HUES48 (cell line): ENCODE results near the gene FGFR3.

ENCODE experiments used
- H3K27ac ChIP-seq: one replicate; pipeline ENCODE4 v1.7.0; 2013; ENCODE audit warnings: low read depth, low read length, inconsistent platforms
- H3K27me3 ChIP-seq: 2 replicates; pipeline ENCODE4 v1.6.1; 2013; ENCODE audit warnings: mild to moderate bottlenecking, low read length; ENCODE audit not compliant: control insufficient read depth, insufficient read depth
- H3K36me3 ChIP-seq: 2 replicates; pipeline ENCODE4 v1.6.1; 2013; ENCODE audit warnings: low read length; ENCODE audit not compliant: control insufficient read depth, insufficient read depth
- H3K4me1 ChIP-seq: 2 replicates; pipeline ENCODE4 v1.6.1; 2013; ENCODE audit warnings: mild to moderate bottlenecking, low read length; ENCODE audit not compliant: control insufficient read depth, insufficient read depth
- H3K4me3 ChIP-seq: 2 replicates; pipeline ENCODE4 v1.5.1; 2013; ENCODE audit warnings: mild to moderate bottlenecking, low read depth, low read length
- H3K9ac ChIP-seq: 2 replicates; pipeline ENCODE4 v1.6.1; 2013; ENCODE audit warnings: mild to moderate bottlenecking, low read depth, low read length, moderate library complexity
- H3K9me3 ChIP-seq: 2 replicates; pipeline ENCODE4 v1.6.1; 2013; ENCODE audit warnings: low read length; ENCODE audit not compliant: control insufficient read depth, insufficient read depth

Gene FGFR3

DNA sequence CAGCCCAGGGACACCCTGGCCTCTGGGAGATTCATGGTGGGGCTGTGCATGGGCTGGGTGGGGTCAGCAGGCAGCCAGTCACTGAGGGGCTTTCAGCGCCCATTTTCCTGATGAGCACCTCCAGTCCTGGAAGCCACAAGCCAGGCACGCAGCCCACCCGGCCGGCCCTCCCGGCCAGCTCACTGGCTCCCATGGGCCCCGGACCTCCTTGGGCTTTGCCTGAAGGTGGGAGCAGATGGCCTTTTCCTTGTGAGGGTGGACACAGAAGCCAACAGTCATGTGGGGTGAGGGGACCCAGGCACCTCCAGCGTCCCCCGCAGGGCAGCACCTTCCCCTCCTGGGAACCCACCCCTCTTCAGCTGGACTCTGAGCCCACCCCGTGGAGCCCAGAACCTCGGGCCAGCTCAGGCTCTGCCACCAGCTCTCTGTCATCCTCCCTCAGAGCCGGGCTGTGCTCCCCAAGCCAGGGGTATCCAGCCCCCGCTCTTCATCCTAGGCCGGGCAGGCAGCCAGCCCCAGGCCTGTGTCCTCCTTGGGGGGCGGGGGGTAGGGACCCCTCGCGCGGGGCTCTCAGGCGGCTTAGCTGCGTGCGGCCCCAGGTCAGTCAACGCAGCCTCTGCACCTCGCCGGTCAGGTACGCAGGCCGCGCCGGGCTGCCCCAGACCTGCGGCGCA is 798 bp upstream of the FGFR3 start:
- Histone ChIP-seq H3K4me3 (peak overlapping the region; percentile 53; the same call in 1 of the 2 replicates), H3K27me3 (peaks cover 38% of the 10 kb centered on the region), H3K27ac (peak overlapping the region; percentile 50), H3K9ac (no peak overlapping the region), H3K36me3 (no peaks in the 10 kb centered on the region), H3K9me3 (no peaks in the 10 kb centered on the region), H3K4me1 (peaks cover 6% of the 10 kb centered on the region; the same call in 1 of the 2 replicates)

DNA sequence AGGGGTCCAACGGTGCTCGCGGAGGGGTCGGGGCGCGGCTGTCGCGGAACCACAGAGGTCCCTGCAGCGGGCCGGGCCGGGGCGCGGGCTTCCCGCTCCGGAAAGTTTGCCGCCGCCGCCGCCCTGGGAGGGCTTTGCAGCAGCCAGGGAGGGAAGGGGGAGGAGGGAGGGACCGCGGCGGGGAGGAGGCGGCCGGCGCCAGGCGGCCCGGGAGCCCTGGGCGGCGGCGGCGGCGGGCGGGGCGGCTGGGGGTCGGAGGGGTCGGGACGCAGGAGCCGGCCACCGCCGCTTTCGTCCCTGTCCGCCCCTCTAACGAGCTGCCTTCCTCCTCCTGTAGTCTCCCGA is 375 bp downstream of the FGFR3 start:
- Histone ChIP-seq H3K4me3 (peak overlapping the region; percentile 67; the same call in 1 of the 2 replicates), H3K9ac (no peak overlapping the region; the same call in 1 of the 2 replicates), H3K27ac (peak overlapping the region; percentile 55), H3K36me3 (no peaks in the 10 kb centered on the region), H3K4me1 (peaks cover 6% of the 10 kb centered on the region; the same call in 1 of the 2 replicates), H3K27me3 (peaks cover 38% of the 10 kb centered on the region), H3K9me3 (no peaks in the 10 kb centered on the region)

GRCh38 chr4:1793940-1794808 is 1.1 kb downstream of the FGFR3 start:
- H3K36me3 ChIP-seq = no peaks in the 10 kb centered on the region
- H3K4me3 ChIP-seq = peak overlapping the region; percentile 67
- H3K4me1 ChIP-seq = peaks cover 6% of the 10 kb centered on the region; the same call in 1 of the 2 replicates
- no peak overlapping the region for H3K27ac ChIP-seq
- peak overlapping the region; percentile 51; the same call in 1 of the 2 replicates for H3K9ac ChIP-seq
- H3K27me3 ChIP-seq = peaks cover 38% of the 10 kb centered on the region
- no peaks in the 10 kb centered on the region for H3K9me3 ChIP-seq

GRCh38 chr4:1794809-1795298 is 1.8 kb downstream of the FGFR3 start:
- H3K4me3 ChIP-seq = peak overlapping the region; percentile 67; the same call in 1 of the 2 replicates
- peak overlapping the region; percentile 42 for H3K27ac ChIP-seq
- no peak overlapping the region for H3K9ac ChIP-seq
- 0 out of 2 replicates have a peak, but pooled peaks cover 6% of the 10 kb centered on the region for H3K36me3 ChIP-seq
- peaks cover 6% of the 10 kb centered on the region; the same call in 1 of the 2 replicates for H3K4me1 ChIP-seq
- no peaks in the 10 kb centered on the region for H3K9me3 ChIP-seq
- H3K27me3 ChIP-seq = peaks cover 38% of the 10 kb centered on the region

DNA sequence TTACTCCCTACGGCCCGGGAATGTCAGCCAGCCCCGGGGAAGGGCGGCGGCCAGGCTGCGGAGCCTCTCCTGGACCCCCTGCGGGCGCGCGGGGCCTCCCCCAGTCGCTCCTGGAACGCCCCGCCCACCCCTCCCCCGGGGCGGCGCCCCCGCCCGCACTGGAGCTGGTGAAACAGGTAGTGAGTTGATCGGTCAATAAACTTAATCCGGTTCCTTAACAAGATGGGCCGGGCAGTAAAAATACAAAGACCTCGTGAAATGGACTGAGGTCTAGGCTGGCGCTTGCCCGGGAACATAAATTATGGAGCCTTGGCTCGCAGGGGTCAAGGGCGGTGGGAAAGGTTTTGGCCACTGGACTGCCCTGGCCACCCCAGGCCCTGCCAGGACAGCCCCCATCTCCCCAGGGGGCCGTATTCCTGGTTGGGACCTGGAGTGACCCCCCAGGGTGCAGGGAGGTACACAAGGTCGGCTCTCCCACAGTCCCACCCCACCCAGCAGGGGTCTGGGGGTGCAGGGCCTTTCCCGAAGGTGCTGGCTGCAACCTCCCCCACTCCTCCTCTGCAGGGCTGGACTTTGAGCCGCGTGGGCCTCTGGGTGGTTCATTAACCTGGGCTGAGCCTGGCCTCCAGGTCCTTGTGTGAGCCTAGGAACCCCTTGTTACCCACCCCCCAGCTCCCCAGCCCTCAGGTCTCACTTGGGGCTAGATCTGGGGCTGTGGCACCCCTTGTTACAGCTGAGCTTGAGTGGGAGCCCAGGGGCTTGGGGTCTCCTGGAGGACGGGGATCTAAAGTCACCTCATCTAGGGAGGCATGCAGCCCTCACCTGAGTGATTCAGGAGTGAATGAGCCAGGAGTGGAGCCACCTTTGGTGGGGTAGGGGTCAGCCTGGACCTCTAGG is 2.5 kb downstream of the FGFR3 start:
- H3K4me3 ChIP-seq = peak overlapping the region; percentile 67
- peaks cover 7% of the 10 kb centered on the region; the same call in 1 of the 2 replicates for H3K36me3 ChIP-seq
- H3K9ac ChIP-seq = no peak overlapping the region
- peaks cover 36% of the 10 kb centered on the region for H3K27me3 ChIP-seq
- H3K27ac ChIP-seq = peak overlapping the region; percentile 35
- peaks cover 6% of the 10 kb centered on the region; the same call in 1 of the 2 replicates for H3K4me1 ChIP-seq
- no peaks in the 10 kb centered on the region for H3K9me3 ChIP-seq

DNA sequence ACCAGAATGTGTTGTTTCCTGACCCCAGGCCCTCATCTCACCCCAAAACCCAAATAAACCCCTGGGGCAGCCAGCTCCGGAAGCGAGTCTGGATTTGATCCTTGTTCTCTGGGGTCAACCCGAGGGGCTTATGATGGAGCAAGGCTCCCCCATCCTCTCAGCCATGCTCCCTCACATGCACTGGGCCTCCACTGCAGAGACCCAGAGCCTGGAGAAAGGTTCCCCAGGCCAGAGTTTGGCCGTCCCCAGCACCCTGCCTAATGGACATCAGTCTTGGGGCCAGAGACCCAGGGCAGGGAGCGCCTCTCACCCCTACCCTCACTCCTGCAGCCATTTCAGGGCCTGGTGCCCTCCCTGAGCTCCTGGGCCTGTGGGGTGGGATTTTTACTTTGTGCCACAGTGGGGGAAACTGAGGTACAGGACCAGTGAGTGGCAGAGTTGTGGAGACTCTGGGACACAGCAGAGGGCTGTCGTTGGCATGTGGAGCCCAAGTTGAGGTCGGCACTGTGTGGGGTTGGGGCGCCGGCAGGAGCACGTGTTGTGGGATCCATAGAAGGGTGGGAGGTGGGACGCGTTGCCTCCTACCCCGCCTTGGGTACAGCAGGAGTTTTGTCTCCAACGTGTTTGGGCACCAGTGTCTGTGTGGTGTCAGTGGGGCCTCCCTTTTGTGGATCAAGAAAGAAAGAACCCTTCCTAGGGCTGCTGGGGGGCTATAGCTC is 3.6 kb downstream of the FGFR3 start:
- Histone ChIP-seq H3K9me3 (no peaks in the 10 kb centered on the region), H3K36me3 (peaks cover 10% of the 10 kb centered on the region; the same call in 1 of the 2 replicates), H3K27ac (no peak overlapping the region), H3K4me3 (no peak overlapping the region), H3K9ac (no peak overlapping the region), H3K27me3 (peaks cover 25% of the 10 kb centered on the region), H3K4me1 (peaks cover 6% of the 10 kb centered on the region; the same call in 1 of the 2 replicates)

- peaks cover 17% of the 10 kb centered on the region for H3K27me3 ChIP-seq
- no peak overlapping the region for H3K9ac ChIP-seq
Observed at GRCh38 chr4:1797298-1797860, 4.3 kb downstream of the FGFR3 start.

GRCh38 chr4:1797861-1798579 is 4.9 kb downstream of the FGFR3 start:
- no peak overlapping the region for H3K27ac ChIP-seq
- H3K36me3 ChIP-seq = peaks cover 14% of the 10 kb centered on the region; the same call in 1 of the 2 replicates
- no peak overlapping the region for H3K9ac ChIP-seq
- H3K27me3 ChIP-seq = peaks cover 13% of the 10 kb centered on the region
- no peaks in the 10 kb centered on the region for H3K9me3 ChIP-seq
- no peak overlapping the region for H3K4me3 ChIP-seq
- 0 out of 2 replicates have a peak, but pooled peaks cover 3% of the 10 kb centered on the region for H3K4me1 ChIP-seq

More at GRCh38 chr4:1797298-1797860, 4.3 kb downstream of the FGFR3 start:
- Histone ChIP-seq H3K4me1 (peaks cover 5% of the 10 kb centered on the region; the same call in 1 of the 2 replicates), H3K4me3 (no peak overlapping the region), H3K27ac (no peak overlapping the region), H3K36me3 (peaks cover 14% of the 10 kb centered on the region; the same call in 1 of the 2 replicates), H3K9me3 (no peaks in the 10 kb centered on the region)
